ENCODE data around the gene ARID2.

ARID2 gene

GRCh38 chr12:45721369-45721768, 8.1 kb upstream of the ARID2 start:
- no peak for DNase-seq

GRCh38 chr12:45721954-45722353, 7.6 kb upstream of the ARID2 start:
- DNase-seq: no peak

- DNase-seq: no peak
Observed at GRCh38 chr12:45725631-45726602, 3.6 kb upstream of the ARID2 start.

GRCh38 chr12:45726603-45727300, 2.8 kb upstream of the ARID2 start:
- DNase-seq: peak; percentile 51

GRCh38 chr12:45727301-45727979, 2.1 kb upstream of the ARID2 start:
- peak; percentile 80 for DNase-seq

GRCh38 chr12:45727980-45728629, 1.4 kb upstream of the ARID2 start:
- DNase-seq: no peak

GRCh38 chr12:45728630-45729232, 775 bp upstream of the ARID2 start:
- DNase-seq: peak; percentile 93

- DNase-seq: peak; percentile 63
Observed at GRCh38 chr12:45730084-45730347, 510 bp downstream of the ARID2 start.

- peak; percentile 61 for DNase-seq
Observed at GRCh38 chr12:45730348-45731189, 1.1 kb downstream of the ARID2 start.

GRCh38 chr12:45731190-45731775, 1.8 kb downstream of the ARID2 start:
- no peak for DNase-seq

GRCh38 chr12:45732250-45732649, 2.7 kb downstream of the ARID2 start:
- no peak for DNase-seq

GRCh38 chr12:45732936-45733335, 3.4 kb downstream of the ARID2 start:
- DNase-seq: no peak

GRCh38 chr12:45737638-45738037, 8.1 kb downstream of the ARID2 start:
- no peak for DNase-seq

- DNase-seq: no peak
Observed at GRCh38 chr12:45742590-45742989, 13.1 kb downstream of the ARID2 start.

GRCh38 chr12:45743247-45743646, 13.7 kb downstream of the ARID2 start:
- no peak for DNase-seq

GRCh38 chr12:45745861-45746277, 16.4 kb downstream of the ARID2 start:
- DNase-seq: no peak

GRCh38 chr12:45756666-45757065, 27.2 kb downstream of the ARID2 start:
- DNase-seq: no peak

- DNase-seq: no peak
Observed at GRCh38 chr12:45757172-45757571, 27.7 kb downstream of the ARID2 start.

GRCh38 chr12:45760333-45760732, 30.8 kb downstream of the ARID2 start:
- DNase-seq: no peak

GRCh38 chr12:45762185-45763110, 32.9 kb downstream of the ARID2 start:
- DNase-seq: no peak
